BE2C (cell line): ENCODE results near the gene POLR2M.

Experiments
- DNase-seq: peaks from one replicate; pipeline ENCODE4 v3.0.0-alpha.2; 2020
- H3K27me3 ChIP-seq: fragments of 250-450 bp; sonication (Bioruptor Pico); 2 replicates; pipeline ENCODE4 v1.5.1; 2020; ENCODE audit warnings: mild to moderate bottlenecking
- H3K36me3 ChIP-seq: fragments of 250-450 bp; sonication (Bioruptor Pico); 2 replicates; pipeline ENCODE4 v1.5.1; 2020; ENCODE audit warnings: mild to moderate bottlenecking
- H3K4me1 ChIP-seq: fragments of 250-450 bp; sonication (Bioruptor Pico); 2 replicates; pipeline ENCODE4 v1.5.1; 2020
- H3K4me3 ChIP-seq: 2 replicates; pipeline ENCODE4 v1.5.1; 2011; ENCODE audit warnings: low read depth, low read length
- H3K9me3 ChIP-seq: fragments of 250-450 bp; sonication (Bioruptor Pico); 2 replicates; pipeline ENCODE4 v1.5.1; 2020
- CTCF ChIP-seq: IDR thresholded peaks from 2 replicates; pipeline ENCODE4 v1.5.1; 2012; ENCODE audit warnings: mild to moderate bottlenecking, low read depth, low read length

Gene POLR2M

DNA sequence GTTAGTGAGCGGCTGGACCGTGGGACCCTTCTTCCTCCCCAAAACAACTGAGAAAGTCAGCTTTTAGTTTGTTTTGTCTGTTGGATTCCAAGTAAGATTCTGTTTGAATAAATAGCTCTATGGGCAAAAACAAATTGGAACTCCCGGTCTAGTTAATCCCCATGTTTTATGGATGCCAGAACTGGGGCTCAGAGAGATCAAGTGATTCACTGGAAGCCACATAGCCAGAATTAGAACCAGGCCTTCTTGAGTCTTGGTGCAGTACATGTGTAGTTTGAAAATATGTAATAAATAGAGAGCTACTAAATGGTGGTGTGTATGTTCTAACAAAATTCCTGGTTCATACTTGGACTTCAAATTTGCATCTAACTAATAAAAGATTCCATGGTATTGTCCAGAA is 29.3 kb upstream of the POLR2M start:
- Histone ChIP-seq H3K36me3 (no peaks in the 10 kb centered on the region), H3K4me3 (no peak overlapping the region), H3K27me3 (no peaks in the 10 kb centered on the region), H3K4me1 (no peaks in the 10 kb centered on the region), H3K9me3 (no peaks in the 10 kb centered on the region)
- no peak for TF ChIP-seq CTCF
- DNase-seq: no peak

DNA sequence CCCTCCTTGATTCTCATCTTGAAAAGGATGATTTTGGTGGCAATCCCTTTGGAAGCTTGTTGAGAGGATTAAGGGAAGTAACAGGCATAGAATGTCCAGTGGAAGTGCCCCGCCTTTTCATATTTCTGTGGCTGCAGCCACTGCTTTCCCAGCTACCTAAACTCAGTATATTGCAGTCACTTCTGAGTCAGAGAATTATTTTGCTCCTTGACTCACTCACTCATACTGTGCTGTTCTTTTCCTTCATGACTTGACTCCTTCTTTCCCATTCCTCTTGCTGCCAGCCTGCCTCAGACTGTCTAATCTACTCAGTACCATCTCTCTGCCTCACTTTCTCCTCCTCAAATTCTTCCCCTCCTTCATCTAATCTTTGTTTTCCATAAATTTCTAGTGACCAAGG is 26.5 kb upstream of the POLR2M start:
- H3K4me1 ChIP-seq: no peaks in the 10 kb centered on the region
- DNase-seq: no peak
- H3K36me3 ChIP-seq: no peaks in the 10 kb centered on the region
- H3K27me3 ChIP-seq: no peaks in the 10 kb centered on the region
- no peak overlapping the region for H3K4me3 ChIP-seq
- H3K9me3 ChIP-seq: no peaks in the 10 kb centered on the region
- no peak for TF ChIP-seq CTCF

- Histone ChIP-seq H3K27me3 (no peaks in the 10 kb centered on the region), H3K4me1 (no peaks in the 10 kb centered on the region), H3K36me3 (no peaks in the 10 kb centered on the region), H3K4me3 (no peak overlapping the region), H3K9me3 (no peaks in the 10 kb centered on the region)
- DNase-seq: no peak
- TF ChIP-seq CTCF: no peak
These were observed 25.5 kb upstream of the POLR2M start for GRCh38 chr15:57681011-57681410.

DNA sequence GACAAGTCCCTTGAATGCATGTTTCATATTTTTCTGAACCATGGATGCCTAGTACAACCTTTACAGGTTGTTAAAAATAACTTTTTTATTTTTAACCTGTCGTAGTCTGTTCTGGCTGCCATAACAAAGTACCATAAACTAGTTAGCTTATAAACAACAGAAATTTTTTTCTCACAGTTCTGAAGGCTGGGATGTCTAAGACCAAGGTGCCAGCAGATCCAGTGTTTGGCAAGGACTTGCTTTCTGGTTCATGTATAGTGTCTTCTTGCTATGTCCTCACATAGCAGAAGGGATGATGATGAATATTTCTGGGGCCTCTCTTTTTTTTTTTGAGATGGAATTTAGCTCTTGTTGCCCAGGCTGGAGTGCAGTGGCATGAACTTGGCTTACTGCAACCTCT is 23.0 kb upstream of the POLR2M start:
- Histone ChIP-seq H3K27me3 (no peaks in the 10 kb centered on the region), H3K9me3 (no peaks in the 10 kb centered on the region), H3K4me1 (no peaks in the 10 kb centered on the region), H3K36me3 (no peaks in the 10 kb centered on the region), H3K4me3 (no peak overlapping the region)
- no peak for TF ChIP-seq CTCF
- no peak for DNase-seq

DNA sequence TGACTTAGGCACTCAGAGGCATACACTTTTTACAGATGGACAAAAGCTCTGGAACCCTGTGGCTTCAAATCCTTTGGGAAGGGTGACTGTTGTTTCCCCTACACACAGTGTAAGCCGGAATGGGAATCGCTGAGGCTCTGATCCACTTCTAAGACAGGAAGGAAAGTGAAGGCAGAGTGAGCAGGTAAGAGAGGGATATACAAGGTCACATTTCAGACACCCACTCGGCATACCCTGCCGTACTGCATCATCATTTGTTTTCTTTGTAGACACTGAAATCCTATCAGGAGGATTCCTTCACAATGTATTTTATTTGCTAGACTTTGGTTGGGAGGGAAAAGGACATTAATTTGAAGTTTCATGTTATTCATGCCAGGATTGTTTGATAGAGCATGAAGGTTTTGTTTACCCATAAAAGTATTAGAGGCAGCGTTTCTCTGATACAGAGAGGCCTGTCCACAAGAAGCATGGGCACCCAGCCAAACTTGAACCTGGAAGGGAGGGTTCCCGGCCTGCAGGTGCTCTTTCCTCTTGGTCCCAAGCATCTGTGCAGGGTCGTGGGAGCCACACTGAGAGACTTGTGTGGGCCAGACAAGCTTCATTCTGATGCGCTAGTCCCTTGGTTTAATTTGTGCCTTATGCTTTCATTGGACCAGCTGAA is 21.9 kb upstream of the POLR2M start:
- no peaks in the 10 kb centered on the region for H3K27me3 ChIP-seq
- H3K9me3 ChIP-seq: no peaks in the 10 kb centered on the region
- no peak overlapping the region for H3K4me3 ChIP-seq
- DNase-seq: no peak
- H3K4me1 ChIP-seq: no peaks in the 10 kb centered on the region
- no peaks in the 10 kb centered on the region for H3K36me3 ChIP-seq
- TF ChIP-seq CTCF: no peak

DNA sequence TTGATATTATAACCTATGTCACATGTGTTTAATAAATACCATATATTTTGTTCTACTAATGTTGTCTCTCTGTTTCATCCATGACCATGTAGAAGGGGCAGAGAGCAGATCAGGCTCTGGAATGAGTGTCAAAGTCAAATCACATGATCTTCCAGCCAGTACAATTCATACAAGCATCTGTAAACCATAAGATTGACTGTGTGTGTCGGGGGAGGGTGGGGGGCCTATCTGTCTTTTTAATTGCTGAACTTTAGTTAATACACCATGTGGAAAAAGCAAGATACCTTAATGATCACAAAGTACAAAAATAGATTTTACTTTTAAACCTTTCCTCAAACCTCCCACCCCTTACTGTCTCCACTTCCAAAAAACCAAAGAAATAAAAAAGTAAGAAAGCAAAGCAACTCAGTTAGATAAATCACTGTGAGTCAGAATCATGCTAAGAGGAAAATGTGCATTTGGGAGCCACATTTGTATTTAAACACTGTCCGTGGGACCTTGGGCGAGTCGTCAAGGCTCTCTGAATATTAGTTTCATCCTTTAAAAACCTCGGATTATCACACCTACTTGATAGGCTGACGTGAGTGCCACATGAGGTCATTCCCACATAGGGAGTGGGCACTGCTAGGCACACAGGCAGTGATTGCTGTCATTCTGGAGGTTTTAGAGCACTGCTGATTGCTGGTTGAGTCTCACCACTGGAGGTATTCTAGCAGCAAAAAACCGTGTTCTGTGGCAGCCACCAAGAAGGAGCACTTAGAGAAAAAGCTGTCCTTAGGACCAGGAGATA is 21.0 kb upstream of the POLR2M start:
- Histone ChIP-seq H3K4me3 (no peak overlapping the region), H3K9me3 (no peaks in the 10 kb centered on the region), H3K36me3 (no peaks in the 10 kb centered on the region), H3K4me1 (no peaks in the 10 kb centered on the region), H3K27me3 (no peaks in the 10 kb centered on the region)
- DNase-seq: no peak
- no peak for TF ChIP-seq CTCF
